GM23338 (cell line): ENCODE measurements around the gene ATP5IF1.

ENCODE experiments used
- CREB1 ChIP-seq: fragments of 250-450 bp; sonication (Bioruptor Pico); IDR thresholded peaks from 2 replicates; pipeline ENCODE4 v1.5.0; 2020; ENCODE audit warnings: low read depth, mild to moderate bottlenecking, moderate library complexity
- CTCF ChIP-seq, 2 experiments: fragments of 200-600 bp in 1 of 2; sonication (generic) in 1 of 2; conservative IDR thresholded peaks; 2 replicates each; pipeline versions ENCODE4 v1.5.1 to v1.6.1; 2016 to 2017; ENCODE audit warnings: antibody characterized with exemption in 2 of 2, low read depth in 2 of 2, mild to moderate bottlenecking in 2 of 2, moderate library complexity in 1 of 2
- EZH2 ChIP-seq: fragments of 200-600 bp; sonication (generic); IDR thresholded peaks from one replicate; pipeline ENCODE4 v1.8.0; 2017; ENCODE audit warnings: antibody characterized with exemption, mild to moderate bottlenecking, low read depth; ENCODE audit not compliant: unreplicated experiment
- EZH2phosphoT487 ChIP-seq: fragments of 200-600 bp; sonication (generic); IDR thresholded peaks from one replicate; pipeline ENCODE4 v1.8.1; 2018; ENCODE audit warnings: antibody characterized with exemption; ENCODE audit not compliant: unreplicated experiment
- JUNB ChIP-seq: IDR thresholded peaks from one replicate; pipeline ENCODE4 v1.6.1; 2016; ENCODE audit warnings: antibody characterized with exemption; ENCODE audit not compliant: unreplicated experiment
- POLR2AphosphoS5 ChIP-seq: IDR thresholded peaks from 2 replicates; pipeline ENCODE4 v1.6.1; 2016; ENCODE audit warnings: antibody characterized with exemption, low read depth
- ZNF114 ChIP-seq: fragments of 250-450 bp; sonication (Bioruptor Pico); IDR thresholded peaks from 2 replicates; pipeline ENCODE4 v1.5.0; 2020; ENCODE audit warnings: mild to moderate bottlenecking, moderate library complexity
- TF ChIP-seq, protein P1 (sequence below): IDR thresholded peaks from one replicate; pipeline ENCODE4 v1.6.1; 2018; ENCODE audit warnings: antibody characterized with exemption; ENCODE audit not compliant: unreplicated experiment

DNA sequence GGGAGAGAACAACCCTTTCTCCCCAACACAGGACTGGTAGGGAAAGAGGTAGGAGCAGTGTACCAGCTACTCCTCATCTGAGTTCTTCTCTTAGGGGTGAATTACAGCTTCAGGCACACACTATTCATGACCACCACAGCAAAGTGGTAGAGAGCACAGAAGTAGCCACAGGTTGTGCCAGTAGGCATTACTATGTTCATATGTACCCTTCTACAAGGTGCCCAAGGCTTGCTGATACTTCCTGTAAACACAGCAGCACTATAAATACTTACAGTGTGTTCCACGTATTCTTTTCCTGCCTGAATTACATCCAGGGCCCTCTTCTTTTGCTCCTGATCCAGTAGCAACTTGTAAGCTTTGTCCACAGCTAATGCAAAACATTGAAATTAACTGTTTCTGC is 26.2 kb upstream of the ATP5IF1 start:
- no peak for TF ChIP-seq POLR2AphosphoS5
- no peak for TF ChIP-seq EZH2
- TF ChIP-seq JUNB = no peak
- TF ChIP-seq CTCF (conservative IDR thresholded peaks at IDR 0.05; ENCODE audit: low read depth in 2 of 2) = no peak
- no peak for TF ChIP-seq CREB1 (CRISPR knock-in tag)
- no peak for TF ChIP-seq ZNF114 (CRISPR knock-in tag)
- no peak for TF ChIP-seq EZH2phosphoT487
- TF ChIP-seq, protein P1, sequence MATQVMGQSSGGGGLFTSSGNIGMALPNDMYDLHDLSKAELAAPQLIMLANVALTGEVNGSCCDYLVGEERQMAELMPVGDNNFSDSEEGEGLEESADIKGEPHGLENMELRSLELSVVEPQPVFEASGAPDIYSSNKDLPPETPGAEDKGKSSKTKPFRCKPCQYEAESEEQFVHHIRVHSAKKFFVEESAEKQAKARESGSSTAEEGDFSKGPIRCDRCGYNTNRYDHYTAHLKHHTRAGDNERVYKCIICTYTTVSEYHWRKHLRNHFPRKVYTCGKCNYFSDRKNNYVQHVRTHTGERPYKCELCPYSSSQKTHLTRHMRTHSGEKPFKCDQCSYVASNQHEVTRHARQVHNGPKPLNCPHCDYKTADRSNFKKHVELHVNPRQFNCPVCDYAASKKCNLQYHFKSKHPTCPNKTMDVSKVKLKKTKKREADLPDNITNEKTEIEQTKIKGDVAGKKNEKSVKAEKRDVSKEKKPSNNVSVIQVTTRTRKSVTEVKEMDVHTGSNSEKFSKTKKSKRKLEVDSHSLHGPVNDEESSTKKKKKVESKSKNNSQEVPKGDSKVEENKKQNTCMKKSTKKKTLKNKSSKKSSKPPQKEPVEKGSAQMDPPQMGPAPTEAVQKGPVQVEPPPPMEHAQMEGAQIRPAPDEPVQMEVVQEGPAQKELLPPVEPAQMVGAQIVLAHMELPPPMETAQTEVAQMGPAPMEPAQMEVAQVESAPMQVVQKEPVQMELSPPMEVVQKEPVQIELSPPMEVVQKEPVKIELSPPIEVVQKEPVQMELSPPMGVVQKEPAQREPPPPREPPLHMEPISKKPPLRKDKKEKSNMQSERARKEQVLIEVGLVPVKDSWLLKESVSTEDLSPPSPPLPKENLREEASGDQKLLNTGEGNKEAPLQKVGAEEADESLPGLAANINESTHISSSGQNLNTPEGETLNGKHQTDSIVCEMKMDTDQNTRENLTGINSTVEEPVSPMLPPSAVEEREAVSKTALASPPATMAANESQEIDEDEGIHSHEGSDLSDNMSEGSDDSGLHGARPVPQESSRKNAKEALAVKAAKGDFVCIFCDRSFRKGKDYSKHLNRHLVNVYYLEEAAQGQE = no peak
